HG02852 (cell line): ENCODE data around the gene ZBTB24.
"Not testable (repeated sequence)": the region's sequence is repeated elsewhere in the genome, so short reads cannot be mapped to it uniquely, and the experiment has no call there.

ENCODE experiments used
- ATAC-seq: cut with Tn5 transposase; IDR thresholded peaks from one replicate; pipeline ENCODE4 v1.9.1; 2021; ENCODE audit warnings: mild to moderate bottlenecking, moderate library complexity; ENCODE audit not compliant: unreplicated experiment

Gene ZBTB24

GRCh38 chr6:109482905-109483734 is at the start of gene ZBTB24:
TSS of gene ZBTB24 (minus strand) at chr6:109483219. CDS start at chr6:109482026, 1,193 bp downstream.
- peak; percentile 85 for ATAC-seq

- ATAC-seq, result no peak
Observed at GRCh38 chr6:109531446-109531845, 48.4 kb upstream of the ZBTB24 start.

- ATAC-seq, result no peak
Observed at GRCh38 chr6:109527989-109528388, 45.0 kb upstream of the ZBTB24 start.

GRCh38 chr6:109526905-109527628 is 44.0 kb upstream of the ZBTB24 start:
- no peak for ATAC-seq

GRCh38 chr6:109524129-109524528 is 41.1 kb upstream of the ZBTB24 start:
- no peak for ATAC-seq

- ATAC-seq, result no peak
Observed at GRCh38 chr6:109523478-109523877, 40.5 kb upstream of the ZBTB24 start.

GRCh38 chr6:109521080-109521479 is 38.1 kb upstream of the ZBTB24 start:
- no peak for ATAC-seq

- ATAC-seq, result not testable (repeated sequence)
Observed at GRCh38 chr6:109519647-109520046, 36.6 kb upstream of the ZBTB24 start.

GRCh38 chr6:109516929-109517328 is 33.9 kb upstream of the ZBTB24 start:
- no peak for ATAC-seq

- ATAC-seq, result no peak
Observed at GRCh38 chr6:109515781-109516409, 32.9 kb upstream of the ZBTB24 start.

GRCh38 chr6:109514946-109515345 is 31.9 kb upstream of the ZBTB24 start:
- no peak for ATAC-seq

- no peak for ATAC-seq
Observed at GRCh38 chr6:109513571-109514071, 30.6 kb upstream of the ZBTB24 start.

GRCh38 chr6:109512271-109512817 is 29.3 kb upstream of the ZBTB24 start:
- no peak for ATAC-seq

GRCh38 chr6:109511832-109512231 is 28.8 kb upstream of the ZBTB24 start:
- ATAC-seq, result no peak

GRCh38 chr6:109510358-109510757 is 27.3 kb upstream of the ZBTB24 start:
- no peak for ATAC-seq

- ATAC-seq, result no peak
Observed at GRCh38 chr6:109508166-109508860, 25.3 kb upstream of the ZBTB24 start.

GRCh38 chr6:109507490-109508072 is 24.6 kb upstream of the ZBTB24 start:
- ATAC-seq, result no peak

GRCh38 chr6:109506841-109507240 is 23.8 kb upstream of the ZBTB24 start:
- no peak for ATAC-seq

GRCh38 chr6:109506314-109506713 is 23.3 kb upstream of the ZBTB24 start:
- no peak for ATAC-seq
